Uterus (tissue), 4 donors: ENCODE data around the gene BICD1. TPM values are rescaled to one million over a fixed set of nuclear protein-coding genes. Genes with fewer than 3 reads are reported as not detected.

Experiments
- DNase-seq, 2 donors: peaks; one replicate each; pipeline ENCODE4 v3.0.0-alpha.2; 2019 to 2020
- H3K27ac ChIP-seq, 2 donors: fragments of 200-600 bp; sonication (generic); 1 replicate in 1 of 2; 2 replicates in 1 of 2; pipeline ENCODE4 v1.5.1; 2016 to 2018
- H3K27me3 ChIP-seq, 2 donors: fragments of 200-600 bp; sonication (generic); one replicate each; pipeline ENCODE4 v1.5.1; 2018 to 2019; ENCODE audit warnings: control low read depth in 1 of 2
- H3K36me3 ChIP-seq, 2 donors: fragments of 200-600 bp; sonication (generic); one replicate each; pipeline ENCODE4 v1.5.1; 2019; ENCODE audit warnings: control low read depth in 1 of 2
- H3K4me1 ChIP-seq, 2 donors: fragments of 200-600 bp; sonication (generic); one replicate each; pipeline ENCODE4 v1.5.1; 2018 to 2019; ENCODE audit warnings: control low read depth in 1 of 2
- H3K4me3 ChIP-seq, 2 donors: fragments of 200-600 bp; sonication (generic); 1 replicate in 1 of 2; 2 replicates in 1 of 2; pipeline ENCODE4 v1.5.1; 2018 to 2019; ENCODE audit warnings: mild to moderate bottlenecking in 1 of 2
- H3K9me3 ChIP-seq, 2 donors: fragments of 200-600 bp; sonication (generic); one replicate each; pipeline ENCODE4 v1.5.1; 2019; ENCODE audit warnings: control low read depth in 1 of 2
- POLR2A ChIP-seq, 2 donors: fragments of 450-650 bp; IDR thresholded peaks; one replicate each; pipeline ENCODE4 v1.6.1; 2016; ENCODE audit warnings: antibody characterized with exemption in 2 of 2, mild to moderate bottlenecking in 1 of 2, moderate library complexity in 1 of 2
- intact Hi-C: fragments of 100-400 bp; cut with DNase I; formaldehyde crosslinking; loops from one replicate; pipeline ENCODE4 v1.15.1; 2023; ENCODE audit warnings: low total_unique reads
- total RNA-seq, 4 donors: library from RNA; depleted of rRNA in 3 of 4; stranded (reverse); fragments of >200 nt in 3 of 4; gene quantifications; one replicate each; pipeline versions ENCODE4 v1.1.0 to v1.2.4, GENCODE V29; 2014 to 2023
- TF ChIP-seq, protein P1 (sequence below), 4 experiments: fragments of 200-600 bp in 2 of 4; fragments of 450-650 bp in 2 of 4; sonication (generic) in 2 of 4; IDR thresholded peaks; one replicate each; pipeline ENCODE4 v1.5.1; 2016 to 2019; ENCODE audit warnings: antibody characterized with exemption in 4 of 4, mild to moderate bottlenecking in 2 of 4, moderate library complexity in 1 of 4
- donor health status: DM: yes; HTN: yes; CAD: no.

Gene BICD1
- total RNA-seq, 4 donors from 2014 or later = 19.4 to 219 (median 40.9) TPM

DNA sequence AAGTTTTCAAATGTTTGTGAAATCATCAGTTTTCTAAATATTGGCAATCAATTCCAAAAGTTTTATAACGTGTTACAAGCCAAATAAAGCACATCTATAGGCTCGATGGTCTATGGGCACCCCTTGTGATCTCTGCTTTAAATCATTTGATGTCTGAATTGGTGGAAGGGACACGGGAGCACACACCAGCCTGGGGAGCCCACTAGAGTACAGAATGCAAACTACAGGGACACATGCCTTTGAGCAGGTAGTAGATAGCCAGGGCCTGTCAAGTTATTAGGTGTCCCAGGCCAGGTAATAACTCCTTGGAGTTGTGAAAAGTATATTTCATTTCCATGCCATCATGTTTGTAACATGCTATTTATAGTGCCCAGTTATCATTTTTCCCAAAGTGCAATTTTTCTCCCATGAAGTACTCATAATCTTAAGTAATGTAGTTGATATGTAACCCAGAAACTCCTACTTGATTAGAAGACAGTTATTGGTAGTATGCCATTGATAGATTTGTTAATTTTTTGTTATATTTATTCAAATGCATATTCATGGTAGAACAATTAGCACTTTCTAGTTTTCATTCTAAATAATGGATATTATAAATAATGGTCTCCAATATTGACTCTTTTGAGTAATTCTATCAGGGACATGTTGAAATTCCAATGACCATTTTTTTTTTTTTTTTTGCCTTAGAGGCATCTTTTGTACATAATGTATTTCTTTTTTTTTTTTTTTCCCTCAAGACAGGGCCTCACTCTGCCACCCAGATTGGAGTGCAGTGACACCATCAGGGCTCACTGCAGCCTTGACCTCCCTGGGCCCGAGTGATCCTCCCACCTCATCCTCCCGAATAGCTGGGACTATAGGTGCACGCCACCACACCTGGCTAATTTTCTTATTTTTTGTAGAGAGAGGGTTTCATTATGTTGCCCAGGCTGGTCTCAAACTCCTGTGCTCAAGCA is 195.8 kb downstream of the BICD1 start:
- no peaks in the 10 kb centered on the region for H3K9me3 ChIP-seq
- TF ChIP-seq, protein P1, sequence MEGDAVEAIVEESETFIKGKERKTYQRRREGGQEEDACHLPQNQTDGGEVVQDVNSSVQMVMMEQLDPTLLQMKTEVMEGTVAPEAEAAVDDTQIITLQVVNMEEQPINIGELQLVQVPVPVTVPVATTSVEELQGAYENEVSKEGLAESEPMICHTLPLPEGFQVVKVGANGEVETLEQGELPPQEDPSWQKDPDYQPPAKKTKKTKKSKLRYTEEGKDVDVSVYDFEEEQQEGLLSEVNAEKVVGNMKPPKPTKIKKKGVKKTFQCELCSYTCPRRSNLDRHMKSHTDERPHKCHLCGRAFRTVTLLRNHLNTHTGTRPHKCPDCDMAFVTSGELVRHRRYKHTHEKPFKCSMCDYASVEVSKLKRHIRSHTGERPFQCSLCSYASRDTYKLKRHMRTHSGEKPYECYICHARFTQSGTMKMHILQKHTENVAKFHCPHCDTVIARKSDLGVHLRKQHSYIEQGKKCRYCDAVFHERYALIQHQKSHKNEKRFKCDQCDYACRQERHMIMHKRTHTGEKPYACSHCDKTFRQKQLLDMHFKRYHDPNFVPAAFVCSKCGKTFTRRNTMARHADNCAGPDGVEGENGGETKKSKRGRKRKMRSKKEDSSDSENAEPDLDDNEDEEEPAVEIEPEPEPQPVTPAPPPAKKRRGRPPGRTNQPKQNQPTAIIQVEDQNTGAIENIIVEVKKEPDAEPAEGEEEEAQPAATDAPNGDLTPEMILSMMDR (IDR thresholded peaks at IDR 0.05) = peak in 3 of 4 experiments; percentile 6 to 18 (median 8)
- TF ChIP-seq POLR2A (IDR thresholded peaks at IDR 0.05) = no peak
- DNase-seq = no peak
- H3K27me3 ChIP-seq = no peaks in the 10 kb centered on the region
- no peak overlapping the region for H3K27ac ChIP-seq
- H3K4me3 ChIP-seq = no peak overlapping the region
- no peaks in the 10 kb centered on the region for H3K4me1 ChIP-seq
- H3K36me3 ChIP-seq = no peaks in the 10 kb centered on the region
- intact Hi-C loops = loop anchor here (10.0 kb wide), 1 partner anchor 248 kb away; no protein-coding TSS in a partner anchor

- no peak overlapping the region for H3K4me3 ChIP-seq
- H3K9me3 ChIP-seq = no peaks in the 10 kb centered on the region
- intact Hi-C loops = loop anchor here (10.0 kb wide), 1 partner anchor 248 kb away; no protein-coding TSS in a partner anchor
- TF ChIP-seq, protein P1 (IDR thresholded peaks at IDR 0.05) = no peak
- TF ChIP-seq POLR2A (IDR thresholded peaks at IDR 0.05) = no peak
- H3K36me3 ChIP-seq = no peaks in the 10 kb centered on the region
- H3K27me3 ChIP-seq = no peaks in the 10 kb centered on the region
- DNase-seq = no peak
- no peaks in the 10 kb centered on the region for H3K4me1 ChIP-seq
- no peak overlapping the region for H3K27ac ChIP-seq
Measured at GRCh38 chr12:32303174-32303549, 196.5 kb downstream of the BICD1 start.

- H3K27me3 ChIP-seq = no peaks in the 10 kb centered on the region
- DNase-seq = no peak
- no peaks in the 10 kb centered on the region for H3K9me3 ChIP-seq
- H3K27ac ChIP-seq = no peak overlapping the region
- no peaks in the 10 kb centered on the region for H3K36me3 ChIP-seq
- H3K4me1 ChIP-seq = no peaks in the 10 kb centered on the region
- TF ChIP-seq, protein P1 (IDR thresholded peaks at IDR 0.05) = peak; percentile 15 to 50 (median 33)
- TF ChIP-seq POLR2A (IDR thresholded peaks at IDR 0.05) = no peak
- no peak overlapping the region for H3K4me3 ChIP-seq
- intact Hi-C loops = loop anchor here (10.0 kb wide), 1 partner anchor 250 kb away; no protein-coding TSS in a partner anchor
Measured at GRCh38 chr12:32305163-32305562, 198.5 kb downstream of the BICD1 start.

DNA sequence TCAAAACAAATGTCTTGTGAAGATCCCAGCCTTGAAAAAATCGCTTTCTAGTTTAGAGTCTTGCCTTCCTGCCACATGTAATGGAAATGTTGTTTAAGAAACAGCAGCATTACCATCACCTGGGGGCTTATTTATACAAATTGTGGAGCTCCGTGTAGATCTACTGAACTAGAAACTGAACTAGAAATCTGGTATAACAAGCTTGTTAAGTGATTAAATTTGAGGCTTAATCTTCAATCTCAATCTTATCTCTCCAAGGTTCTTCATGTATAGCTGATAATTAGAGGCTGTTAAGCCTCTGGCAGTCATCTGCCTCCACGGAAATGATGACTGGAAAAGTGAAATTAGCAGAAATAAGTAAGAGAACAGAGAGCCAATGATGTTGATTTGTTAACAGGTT is 200.7 kb downstream of the BICD1 start:
- no peak overlapping the region for H3K4me3 ChIP-seq
- no peak for DNase-seq
- H3K27me3 ChIP-seq = no peaks in the 10 kb centered on the region
- TF ChIP-seq, protein P1 (IDR thresholded peaks at IDR 0.05) = no peak
- no peak for TF ChIP-seq POLR2A (IDR thresholded peaks at IDR 0.05)
- no peaks in the 10 kb centered on the region for H3K36me3 ChIP-seq
- no peak overlapping the region for H3K27ac ChIP-seq
- no peaks in the 10 kb centered on the region for H3K9me3 ChIP-seq
- H3K4me1 ChIP-seq = no peaks in the 10 kb centered on the region
- intact Hi-C loops = loop anchor here (10.0 kb wide), 1 partner anchor 253 kb away; no protein-coding TSS in a partner anchor
